Brain microvascular endothelial cell (primary cell): ENCODE results near the gene IGSF21.

Experiments
- DNase-seq: peaks from one replicate; pipeline ENCODE4 v3.0.0-alpha.2; 2020
- H3K27ac ChIP-seq: fragments of 250-450 bp; sonication (Bioruptor Pico); 2 replicates; pipeline ENCODE4 v1.5.1; 2020; ENCODE audit warnings: mild to moderate bottlenecking, moderate library complexity
- H3K27me3 ChIP-seq: fragments of 250-450 bp; sonication (Bioruptor Pico); replicated peaks from 2 replicates; pipeline ENCODE4 v1.5.1; 2020; ENCODE audit warnings: mild to moderate bottlenecking
- H3K36me3 ChIP-seq: fragments of 250-450 bp; sonication (Bioruptor Pico); replicated peaks from 2 replicates; pipeline ENCODE4 v1.5.1; 2020; ENCODE audit warnings: mild to moderate bottlenecking
- H3K4me3 ChIP-seq: 2 replicates; pipeline ENCODE4 v1.5.1; 2011; ENCODE audit warnings: low read depth, mild to moderate bottlenecking, control low read depth, low read length, moderate library complexity
- CTCF ChIP-seq: IDR thresholded peaks from 2 replicates; pipeline ENCODE4 v1.5.1; 2011; ENCODE audit warnings: low read depth, mild to moderate bottlenecking, moderate library complexity, low read length, control low read depth, inconsistent platforms; ENCODE audit errors: missing control alignments
- in situ Hi-C: cut with HindIII; loops from 2 replicates; pipeline ENCODE4 v1.10.0; 2017; ENCODE audit warnings: low sequenced_read_pairs, low pct_ligation_motif_present

Gene IGSF21

GRCh38 chr1:18190598-18190997, 83.0 kb downstream of the IGSF21 start:
- Histone ChIP-seq H3K27ac (no peak overlapping the region), H3K4me3 (no peak overlapping the region), H3K36me3 (no peaks in the 10 kb centered on the region), H3K27me3 (no peaks in the 10 kb centered on the region)
- TF ChIP-seq CTCF: no peak
- no peak for DNase-seq
- in situ Hi-C loops: no loop called here

GRCh38 chr1:18191037-18191436, 83.4 kb downstream of the IGSF21 start:
- H3K4me3 ChIP-seq: no peak overlapping the region
- H3K36me3 ChIP-seq: no peaks in the 10 kb centered on the region
- H3K27me3 ChIP-seq: no peaks in the 10 kb centered on the region
- in situ Hi-C loops: no loop called here
- no peak for DNase-seq
- H3K27ac ChIP-seq: no peak overlapping the region
- TF ChIP-seq CTCF: no peak

- no peak for TF ChIP-seq CTCF
- in situ Hi-C loops: no loop called here
- Histone ChIP-seq H3K27ac (no peak overlapping the region), H3K4me3 (no peak overlapping the region), H3K36me3 (no peaks in the 10 kb centered on the region), H3K27me3 (no peaks in the 10 kb centered on the region)
- no peak for DNase-seq
Measured at GRCh38 chr1:18191481-18192155, 84.0 kb downstream of the IGSF21 start.

GRCh38 chr1:18192182-18192581, 84.6 kb downstream of the IGSF21 start:
- Histone ChIP-seq H3K27me3 (no peaks in the 10 kb centered on the region), H3K27ac (no peak overlapping the region), H3K4me3 (no peak overlapping the region), H3K36me3 (no peaks in the 10 kb centered on the region)
- no peak for DNase-seq
- no peak for TF ChIP-seq CTCF
- in situ Hi-C loops: no loop called here

GRCh38 chr1:18192974-18193373, 85.4 kb downstream of the IGSF21 start:
- Histone ChIP-seq H3K27ac (no peak overlapping the region), H3K36me3 (no peaks in the 10 kb centered on the region), H3K4me3 (no peak overlapping the region), H3K27me3 (no peaks in the 10 kb centered on the region)
- in situ Hi-C loops: no loop called here
- DNase-seq: no peak
- TF ChIP-seq CTCF: no peak

GRCh38 chr1:18197299-18197698, 89.7 kb downstream of the IGSF21 start:
- no peaks in the 10 kb centered on the region for H3K36me3 ChIP-seq
- in situ Hi-C loops: no loop called here
- TF ChIP-seq CTCF: no peak

More at GRCh38 chr1:18197299-18197698, 89.7 kb downstream of the IGSF21 start:
- Histone ChIP-seq H3K27ac (no peak overlapping the region), H3K27me3 (no peaks in the 10 kb centered on the region), H3K4me3 (no peak overlapping the region)
- DNase-seq: no peak
